ENCODE data around the gene DAO. TPM values are rescaled to one million over a fixed set of nuclear protein-coding genes. Genes with fewer than 3 reads are reported as not detected.

The DAO gene
- polyA plus RNA-seq, 1 donor from 2014 or later, result not detected

- Histone ChIP-seq H2AFZ (ENCODE audit: low read depth, low read length) (no peak overlapping the region), H3K9me2 (ENCODE audit: insufficient read depth, low read length) (no peaks in the 10 kb centered on the region), H3K27ac (ENCODE audit: low read length) (no peak overlapping the region)
Observed at GRCh38 chr12:108916336-108916735, 36.4 kb downstream of the DAO start.

GRCh38 chr12:108918206-108918605, 38.3 kb downstream of the DAO start:
- peaks cover 6% of the 10 kb centered on the region for H3K36me3 ChIP-seq (ENCODE audit: insufficient read depth, low read length)
- no peaks in the 10 kb centered on the region for H3K79me2 ChIP-seq (replicated peaks; ENCODE audit: insufficient read depth, low read length)
- no peak overlapping the region for H3K4me3 ChIP-seq (ENCODE audit: low read length)
- no peak overlapping the region for H3K4me2 ChIP-seq (ENCODE audit: low read length)
- H4K20me1 ChIP-seq (ENCODE audit: insufficient read depth), result no peaks in the 10 kb centered on the region
- no peak overlapping the region for H2AFZ ChIP-seq (ENCODE audit: low read depth, low read length)
- no peaks in the 10 kb centered on the region for H3K9me2 ChIP-seq (ENCODE audit: insufficient read depth, low read length)
- no peak overlapping the region for H3K9ac ChIP-seq (ENCODE audit: low read length)
- H3K27me3 ChIP-seq (ENCODE audit: insufficient read depth, low read depth, low read length), result no peaks in the 10 kb centered on the region
- H3F3A ChIP-seq (ENCODE audit: insufficient read depth, low read length, poor library complexity, severe bottlenecking), result no peaks in the 10 kb centered on the region
- H3K27ac ChIP-seq (ENCODE audit: low read length), result no peak overlapping the region
- no peaks in the 10 kb centered on the region for H3K9me3 ChIP-seq (ENCODE audit: low read length)
- TF ChIP-seq POLR2AphosphoS5 (IDR thresholded peaks at IDR 0.05), result no peak
- no peak for TF ChIP-seq CTCF (IDR thresholded peaks at IDR 0.05; ENCODE audit: poor library complexity, severe bottlenecking)
- TF ChIP-seq REST (IDR thresholded peaks at IDR 0.05; ENCODE audit: borderline replicate concordance), result no peak
- TF ChIP-seq MXI1 (conservative IDR thresholded peaks at IDR 0.05; ENCODE audit: poor library complexity, severe bottlenecking), result no peak
- no peak for TF ChIP-seq RAD21 (conservative IDR thresholded peaks at IDR 0.05)
- no peak for TF ChIP-seq SMC3 (conservative IDR thresholded peaks at IDR 0.05; ENCODE audit: poor library complexity)
- no peak for TF ChIP-seq EP300 (conservative IDR thresholded peaks at IDR 0.05; ENCODE audit: poor library complexity, severe bottlenecking)

More at GRCh38 chr12:108916336-108916735, 36.4 kb downstream of the DAO start:
- no peaks in the 10 kb centered on the region for H3K79me2 ChIP-seq (replicated peaks; ENCODE audit: insufficient read depth, low read length)
- H3K9me3 ChIP-seq (ENCODE audit: low read length), result no peaks in the 10 kb centered on the region
- peaks cover 10% of the 10 kb centered on the region for H3K36me3 ChIP-seq (ENCODE audit: insufficient read depth, low read length)
- H3K4me3 ChIP-seq (ENCODE audit: low read length), result no peak overlapping the region
- H4K20me1 ChIP-seq (ENCODE audit: insufficient read depth), result no peaks in the 10 kb centered on the region
- H3K4me2 ChIP-seq (ENCODE audit: low read length), result no peak overlapping the region
- no peaks in the 10 kb centered on the region for H3F3A ChIP-seq (ENCODE audit: insufficient read depth, low read length, poor library complexity, severe bottlenecking)
- H3K9ac ChIP-seq (ENCODE audit: low read length), result no peak overlapping the region
- H3K27me3 ChIP-seq (ENCODE audit: insufficient read depth, low read depth, low read length), result no peaks in the 10 kb centered on the region
- TF ChIP-seq REST (IDR thresholded peaks at IDR 0.05; ENCODE audit: borderline replicate concordance) (no peak), POLR2AphosphoS5 (IDR thresholded peaks at IDR 0.05) (no peak), TAF1 (IDR thresholded peaks at IDR 0.05; ENCODE audit: low read depth) (no peak), CTCF (IDR thresholded peaks at IDR 0.05; ENCODE audit: poor library complexity, severe bottlenecking) (no peak), RAD21 (conservative IDR thresholded peaks at IDR 0.05) (no peak), SMC3 (conservative IDR thresholded peaks at IDR 0.05; ENCODE audit: poor library complexity) (no peak), MXI1 (conservative IDR thresholded peaks at IDR 0.05; ENCODE audit: poor library complexity, severe bottlenecking) (no peak), EZH2 (IDR thresholded peaks at IDR 0.05; ENCODE audit: borderline replicate concordance, insufficient read depth, low read length, poor library complexity, severe bottlenecking) (no peak), EP300 (conservative IDR thresholded peaks at IDR 0.05; ENCODE audit: poor library complexity, severe bottlenecking) (no peak)

All from neural cell (in vitro differentiated cells).